GM06990 (cell line): Measurements from ENCODE around the gene LONP1.

Experiments used
- DNase-seq: peaks from one replicate; pipeline ENCODE4 v3.0.0-alpha.2; 2011; ENCODE audit not compliant: insufficient read length; ENCODE audit errors: extremely low read depth
- H3K27me3 ChIP-seq: replicated peaks from 2 replicates; pipeline ENCODE4 v1.6.0; 2011; ENCODE audit warnings: low read length; ENCODE audit not compliant: control insufficient read depth, insufficient read depth
- H3K36me3 ChIP-seq: 2 replicates; pipeline ENCODE4 v1.5.1; 2011; ENCODE audit warnings: low read length; ENCODE audit not compliant: control insufficient read depth, insufficient read depth
- H3K4me3 ChIP-seq: replicated peaks from 2 replicates; pipeline ENCODE4 v1.5.1; 2011; ENCODE audit warnings: low read depth, mild to moderate bottlenecking, control low read depth, low read length
- CTCF ChIP-seq: IDR thresholded peaks from 2 replicates; pipeline ENCODE4 v1.5.1; 2011; ENCODE audit warnings: low read length, control low read depth, mild to moderate bottlenecking, inconsistent platforms; ENCODE audit not compliant: insufficient read depth, poor library complexity, severe bottlenecking

Gene LONP1

GRCh38 chr19:5651361-5651760 is 68.6 kb downstream of the LONP1 start:
- Histone ChIP-seq H3K36me3 (peaks cover 53% of the 10 kb centered on the region), H3K27me3 (no peaks in the 10 kb centered on the region), H3K4me3 (no peak overlapping the region)
- no peak for TF ChIP-seq CTCF
- DNase-seq: no peak

GRCh38 chr19:5648464-5648863 is 71.5 kb downstream of the LONP1 start:
- no peaks in the 10 kb centered on the region for H3K27me3 ChIP-seq
- peaks cover 54% of the 10 kb centered on the region for H3K36me3 ChIP-seq
- DNase-seq: no peak
- no peak overlapping the region for H3K4me3 ChIP-seq
- no peak for TF ChIP-seq CTCF

DNA sequence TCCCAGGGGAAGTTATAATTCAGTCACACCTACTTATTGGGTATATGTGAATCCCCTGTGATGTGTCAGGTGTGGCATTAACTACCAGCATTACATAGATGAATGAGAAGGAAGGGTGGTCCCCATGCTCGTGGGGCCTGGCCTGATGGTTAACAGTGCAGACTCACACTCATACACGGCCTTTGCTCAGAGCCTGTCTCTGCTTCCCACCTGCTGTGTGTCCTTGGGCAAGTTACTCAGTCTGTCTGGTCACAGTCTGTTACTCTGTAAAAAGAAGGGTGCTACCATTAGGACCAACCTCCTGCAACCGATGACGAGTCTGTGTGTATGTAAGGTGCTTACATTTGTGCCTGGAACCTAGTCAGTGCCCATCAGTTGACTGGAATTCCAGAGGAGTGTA is 73.2 kb downstream of the LONP1 start:
- H3K4me3 ChIP-seq: no peak overlapping the region
- no peak for TF ChIP-seq CTCF
- no peak for DNase-seq
- H3K36me3 ChIP-seq: peaks cover 50% of the 10 kb centered on the region
- H3K27me3 ChIP-seq: no peaks in the 10 kb centered on the region

GRCh38 chr19:5645409-5645808 is 74.5 kb downstream of the LONP1 start:
- DNase-seq: no peak
- Histone ChIP-seq H3K4me3 (no peak overlapping the region), H3K27me3 (no peaks in the 10 kb centered on the region), H3K36me3 (peaks cover 48% of the 10 kb centered on the region)
- TF ChIP-seq CTCF: no peak

DNA sequence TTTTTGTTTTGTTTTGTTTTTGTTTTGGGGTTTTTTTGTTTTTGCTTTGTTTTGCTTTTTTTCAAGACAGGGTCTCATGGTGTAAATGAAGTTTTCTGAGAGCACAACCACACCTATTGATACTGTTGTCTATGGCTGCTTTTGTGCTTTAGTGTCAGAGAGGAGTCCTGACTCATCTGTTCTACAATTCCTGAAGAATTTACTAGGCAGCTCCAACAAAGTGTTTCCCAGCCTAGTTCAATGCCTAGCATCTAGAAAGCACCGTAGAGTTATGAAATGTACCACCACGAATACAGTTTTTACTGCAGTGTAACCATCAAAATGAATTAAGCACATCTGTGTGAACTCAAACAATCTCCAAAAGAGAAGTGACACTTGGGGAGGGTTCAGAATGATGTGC is 75.9 kb downstream of the LONP1 start:
- no peak for DNase-seq
- H3K27me3 ChIP-seq: no peaks in the 10 kb centered on the region
- TF ChIP-seq CTCF: no peak
- peaks cover 42% of the 10 kb centered on the region for H3K36me3 ChIP-seq
- H3K4me3 ChIP-seq: no peak overlapping the region

DNA sequence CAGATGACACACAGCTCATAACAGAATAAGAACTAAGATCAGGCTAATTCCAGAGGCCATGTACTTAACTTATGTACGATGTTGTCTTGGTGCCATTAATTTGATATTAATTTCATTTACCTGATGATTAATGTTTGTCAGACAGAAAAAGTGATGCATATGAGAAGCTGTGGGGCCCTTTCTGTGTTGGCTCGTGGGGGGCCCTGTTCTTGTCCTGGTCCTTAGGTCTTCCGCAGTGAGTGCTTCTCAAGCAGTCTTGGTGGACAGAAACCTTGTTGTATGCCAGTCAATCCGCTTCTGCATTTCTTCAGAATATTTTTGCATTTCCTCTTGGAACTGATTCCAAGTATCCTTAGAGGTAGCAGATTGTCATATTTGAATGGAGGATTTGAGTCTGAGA is 76.9 kb downstream of the LONP1 start:
- Histone ChIP-seq H3K36me3 (peaks cover 42% of the 10 kb centered on the region), H3K27me3 (no peaks in the 10 kb centered on the region), H3K4me3 (no peak overlapping the region)
- no peak for TF ChIP-seq CTCF
- DNase-seq: no peak
